22Rv1 (cell line): ENCODE data around the gene EPS8L2.

Experiments
- H3K27ac ChIP-seq: fragments of 450-650 bp; 2 replicates; pipeline ENCODE4 v1.5.1; 2017
- ZFX ChIP-seq: fragments of 450-650 bp; IDR thresholded peaks from 2 replicates; pipeline ENCODE4 v1.6.1; 2017; ENCODE audit warnings: antibody characterized with exemption, borderline replicate concordance
- TF ChIP-seq, protein P1 (sequence below): fragments of 450-650 bp; IDR thresholded peaks from 2 replicates; pipeline ENCODE4 v1.5.1; 2017; ENCODE audit warnings: mild to moderate bottlenecking

Gene EPS8L2

DNA sequence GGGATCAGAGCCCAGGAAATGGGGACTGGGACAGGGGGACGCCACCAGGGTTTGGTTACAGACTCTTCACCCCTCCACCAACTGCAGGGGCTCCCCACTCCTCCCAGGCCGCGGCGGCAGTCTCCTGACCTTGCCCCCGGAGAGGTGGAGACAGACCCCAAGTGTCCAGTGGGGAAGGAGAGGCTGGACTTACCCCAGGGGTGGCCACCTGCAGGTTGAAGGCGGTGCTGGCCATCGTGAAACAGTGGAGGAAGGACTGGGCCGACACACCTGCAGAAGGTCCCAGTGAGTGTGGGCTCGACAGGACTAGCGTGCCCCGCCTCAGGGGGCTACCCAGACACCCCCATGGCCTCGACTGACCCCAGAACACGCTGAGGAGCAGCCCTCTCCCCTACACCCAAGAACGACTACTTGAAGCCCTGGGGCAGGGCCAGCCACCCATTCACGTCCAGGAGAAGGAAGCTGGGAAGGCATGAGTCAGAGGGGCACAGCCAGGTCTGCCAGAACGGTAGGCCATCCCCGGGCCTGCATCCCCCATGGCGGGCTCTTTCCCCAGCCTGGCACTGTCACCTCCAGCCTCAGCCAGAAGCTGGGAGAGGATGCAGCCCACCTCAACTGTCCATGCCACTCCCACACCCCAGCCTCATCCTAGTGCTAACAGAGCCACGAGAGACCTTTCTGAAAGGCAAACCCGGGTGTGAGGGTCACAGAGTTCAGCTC lies 69.0 kb downstream of the EPS8L2 start:
- H3K27ac ChIP-seq: peak overlapping the region; percentile 78; the same call in 1 of the 2 replicates
- TF ChIP-seq, protein P1, sequence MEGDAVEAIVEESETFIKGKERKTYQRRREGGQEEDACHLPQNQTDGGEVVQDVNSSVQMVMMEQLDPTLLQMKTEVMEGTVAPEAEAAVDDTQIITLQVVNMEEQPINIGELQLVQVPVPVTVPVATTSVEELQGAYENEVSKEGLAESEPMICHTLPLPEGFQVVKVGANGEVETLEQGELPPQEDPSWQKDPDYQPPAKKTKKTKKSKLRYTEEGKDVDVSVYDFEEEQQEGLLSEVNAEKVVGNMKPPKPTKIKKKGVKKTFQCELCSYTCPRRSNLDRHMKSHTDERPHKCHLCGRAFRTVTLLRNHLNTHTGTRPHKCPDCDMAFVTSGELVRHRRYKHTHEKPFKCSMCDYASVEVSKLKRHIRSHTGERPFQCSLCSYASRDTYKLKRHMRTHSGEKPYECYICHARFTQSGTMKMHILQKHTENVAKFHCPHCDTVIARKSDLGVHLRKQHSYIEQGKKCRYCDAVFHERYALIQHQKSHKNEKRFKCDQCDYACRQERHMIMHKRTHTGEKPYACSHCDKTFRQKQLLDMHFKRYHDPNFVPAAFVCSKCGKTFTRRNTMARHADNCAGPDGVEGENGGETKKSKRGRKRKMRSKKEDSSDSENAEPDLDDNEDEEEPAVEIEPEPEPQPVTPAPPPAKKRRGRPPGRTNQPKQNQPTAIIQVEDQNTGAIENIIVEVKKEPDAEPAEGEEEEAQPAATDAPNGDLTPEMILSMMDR: no peak
- TF ChIP-seq ZFX: no peak

DNA sequence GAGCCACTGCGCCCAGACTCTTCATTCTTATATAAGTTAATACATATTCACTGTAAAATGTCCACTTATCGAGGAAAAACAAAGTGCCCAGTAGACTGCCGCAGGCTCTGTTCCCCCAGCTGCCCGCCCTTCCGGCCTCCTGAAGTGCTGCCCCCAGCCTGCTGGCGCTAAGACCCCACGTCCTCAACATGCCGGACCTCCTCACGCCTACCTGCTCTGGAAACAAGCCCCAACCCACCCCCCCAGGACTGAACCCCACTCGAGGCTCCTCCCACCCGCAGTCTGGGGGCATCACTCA lies 70.2 kb downstream of the EPS8L2 start:
- no peak for TF ChIP-seq ZFX
- TF ChIP-seq, protein P1: no peak
- H3K27ac ChIP-seq: peak overlapping the region; percentile 78

DNA sequence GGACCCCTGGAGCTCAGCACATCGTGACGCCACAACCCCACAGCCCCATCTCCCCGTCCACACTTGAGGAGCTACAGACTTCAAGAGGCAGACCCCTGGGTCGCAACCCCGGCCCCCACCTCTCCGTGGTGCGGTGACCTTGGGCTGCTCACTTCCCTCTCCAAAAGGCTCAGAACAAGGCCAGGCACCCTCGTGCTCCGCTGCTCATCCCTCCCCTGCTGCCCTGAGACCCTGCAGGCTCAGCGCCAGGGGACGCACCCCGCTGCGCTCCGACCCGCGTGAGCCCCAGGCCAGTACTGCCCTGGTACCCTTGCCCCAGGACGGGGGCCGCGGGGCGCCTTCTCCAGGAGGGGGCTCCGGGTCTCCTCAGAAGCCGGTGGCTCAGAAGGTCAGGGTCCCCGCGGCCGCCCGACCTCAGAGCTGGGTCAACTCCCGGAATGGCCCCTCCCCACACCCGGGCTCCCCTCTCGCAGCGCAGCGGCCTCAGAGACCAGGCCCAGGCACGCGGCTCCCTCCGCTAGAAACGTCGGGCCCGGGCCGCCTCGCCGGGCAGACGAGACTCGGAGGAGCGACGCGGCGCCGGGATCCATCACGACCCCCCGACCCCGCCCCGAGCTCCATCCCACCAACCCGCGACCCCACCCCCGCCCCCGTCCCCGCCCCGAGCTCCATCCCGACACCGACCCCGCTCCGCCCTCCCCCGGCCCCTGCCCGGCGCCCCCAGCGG lies 70.7 kb downstream of the EPS8L2 start:
- TF ChIP-seq, protein P1: no peak
- TF ChIP-seq ZFX: no peak
- peak overlapping the region; percentile 78 for H3K27ac ChIP-seq
